NCI-H69 (cell line): ENCODE results near the gene ZBTB46.

Experiments
- DNase-seq: peaks from one replicate; lab custom pipeline; 2025; lab: John Stamatoyannopoulos, UW

ZBTB46 gene

GRCh38 chr20:63766695-63767426, 64.2 kb downstream of the ZBTB46 start:
- DNase-seq: no peak

DNA sequence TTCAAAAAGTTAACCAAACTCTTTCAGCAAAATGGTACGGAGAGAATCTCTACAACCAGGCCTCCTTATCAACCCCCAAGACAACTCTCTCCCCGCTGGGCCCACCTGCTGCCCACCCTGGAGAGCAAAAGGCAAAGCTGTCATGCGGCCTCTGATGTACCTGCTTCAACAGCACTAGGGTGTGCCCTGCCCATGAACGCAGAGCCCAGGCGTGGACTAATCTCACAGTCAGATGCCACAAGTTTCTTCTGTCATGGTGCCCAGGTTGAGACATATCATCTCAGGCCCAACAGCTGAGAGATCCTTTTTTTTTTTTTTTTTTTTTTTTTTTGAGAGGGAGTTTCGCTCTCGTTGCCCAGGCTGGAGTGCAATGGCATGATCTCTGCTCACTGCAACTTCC, 65.2 kb downstream of the ZBTB46 start:
- no peak for DNase-seq

- DNase-seq: no peak
Measured at GRCh38 chr20:63765082-63765873, 65.8 kb downstream of the ZBTB46 start.

DNA sequence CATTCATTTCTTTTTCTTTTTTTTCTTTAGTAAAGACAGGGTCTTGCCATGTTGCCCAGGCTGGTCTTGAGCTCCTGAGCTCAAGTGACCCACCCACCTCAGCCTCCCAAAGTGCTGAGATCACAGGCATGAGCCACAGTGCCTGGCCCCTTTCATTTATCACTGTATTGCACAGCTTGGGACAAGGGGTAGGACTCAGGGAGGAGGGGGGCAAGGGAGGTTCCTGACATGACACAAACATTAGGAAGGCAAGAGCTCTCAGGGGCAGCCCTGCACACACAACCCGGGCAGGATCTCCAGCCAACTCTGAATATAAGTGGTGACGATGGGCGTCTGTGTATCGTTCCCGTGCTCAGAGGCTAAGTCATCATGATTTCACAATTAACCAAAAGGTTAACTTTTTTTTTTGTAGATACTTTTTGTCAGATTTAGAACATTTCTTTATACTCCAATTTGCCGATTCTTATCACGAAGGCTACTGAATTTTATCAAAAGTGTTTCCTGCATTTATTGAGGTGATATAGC, 71.6 kb downstream of the ZBTB46 start:
- DNase-seq: no peak

- no peak for DNase-seq
Measured at GRCh38 chr20:63758152-63758551, 72.9 kb downstream of the ZBTB46 start.

GRCh38 chr20:63756648-63756991, 74.4 kb downstream of the ZBTB46 start:
- DNase-seq: no peak

GRCh38 chr20:63755933-63756647, 75.0 kb downstream of the ZBTB46 start:
- no peak for DNase-seq

DNA sequence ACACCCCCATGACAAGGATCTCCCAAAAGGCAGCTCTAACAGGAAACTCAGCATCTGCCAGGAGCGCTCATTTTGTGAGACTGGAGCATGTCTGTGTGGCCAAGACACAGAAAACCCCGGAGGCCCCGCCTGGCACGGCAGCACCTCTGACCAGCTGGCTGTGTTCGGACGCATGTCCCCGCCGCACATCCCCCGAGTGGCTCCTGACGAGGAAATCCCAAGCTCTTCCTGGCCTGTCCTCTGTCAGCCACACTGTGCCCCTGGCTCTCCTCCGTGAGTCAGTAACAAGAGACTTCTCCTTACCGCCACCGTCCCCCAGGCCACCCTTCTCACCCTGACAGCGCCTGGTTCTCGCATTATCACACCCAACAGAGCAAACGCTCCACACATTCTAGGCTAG, 77.1 kb downstream of the ZBTB46 start:
- no peak for DNase-seq

DNA sequence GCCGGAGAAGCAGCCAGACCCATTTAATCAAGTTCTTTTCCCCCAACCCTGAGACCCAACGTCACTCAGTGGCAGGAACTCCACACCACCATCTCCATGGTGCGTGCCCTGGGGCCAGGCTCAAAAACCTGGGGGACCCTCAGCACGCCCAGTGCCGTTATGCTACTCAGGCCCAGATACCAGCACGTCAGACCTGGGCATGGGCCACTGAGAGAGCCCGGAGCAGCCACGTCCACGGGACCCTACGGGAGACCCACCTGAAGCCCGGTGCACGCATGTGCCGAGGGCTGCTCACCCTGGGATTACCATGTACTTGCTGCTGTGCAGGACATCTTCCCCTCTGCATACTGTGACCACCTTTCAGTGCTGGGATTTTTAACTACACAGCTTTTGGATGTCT, 77.7 kb downstream of the ZBTB46 start:
- DNase-seq: no peak

GRCh38 chr20:63752411-63753101, 78.5 kb downstream of the ZBTB46 start:
- DNase-seq: no peak

GRCh38 chr20:63751471-63752271, 79.4 kb downstream of the ZBTB46 start:
- no peak for DNase-seq

GRCh38 chr20:63750807-63751470, 80.1 kb downstream of the ZBTB46 start:
- DNase-seq: no peak

- no peak for DNase-seq
Measured at GRCh38 chr20:63749597-63750508, 81.2 kb downstream of the ZBTB46 start.

DNA sequence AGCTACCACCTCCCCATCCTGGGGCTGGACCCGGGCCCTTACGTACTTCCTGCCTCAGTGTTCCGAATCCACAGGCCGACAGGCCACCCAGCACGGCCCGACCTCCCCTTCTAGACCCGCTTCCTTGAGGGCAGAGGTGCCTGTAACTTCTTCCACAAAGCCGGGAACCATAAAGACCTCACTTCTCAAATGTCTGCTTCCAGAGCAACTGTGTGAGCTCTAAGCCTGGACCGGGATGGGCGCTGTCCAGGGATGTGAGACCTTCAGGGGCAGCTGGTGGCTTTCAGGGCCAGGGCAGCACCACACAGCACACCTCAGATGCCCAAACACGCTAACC, 82.2 kb downstream of the ZBTB46 start:
- no peak for DNase-seq

GRCh38 chr20:63748070-63748933, 82.8 kb downstream of the ZBTB46 start:
- DNase-seq: no peak

- no peak for DNase-seq
Measured at GRCh38 chr20:63747622-63748069, 83.4 kb downstream of the ZBTB46 start.

- no peak for DNase-seq
Measured at GRCh38 chr20:63746751-63747315, 84.2 kb downstream of the ZBTB46 start.
